GM19328 (cell line): ENCODE results near the gene PHLPP1.
A peak's percentile ranks its signal among the peaks of the same experiment; 100 is the strongest.
"Not testable (repeated sequence)": the region's sequence is repeated elsewhere in the genome, so short reads cannot be mapped to it uniquely, and the experiment has no call there.

ENCODE experiments used
- ATAC-seq: cut with Tn5 transposase; IDR thresholded peaks from one replicate; pipeline ENCODE4 v1.9.1; 2021; ENCODE audit warnings: mild to moderate bottlenecking, moderate library complexity; ENCODE audit not compliant: unreplicated experiment

PHLPP1 gene

DNA sequence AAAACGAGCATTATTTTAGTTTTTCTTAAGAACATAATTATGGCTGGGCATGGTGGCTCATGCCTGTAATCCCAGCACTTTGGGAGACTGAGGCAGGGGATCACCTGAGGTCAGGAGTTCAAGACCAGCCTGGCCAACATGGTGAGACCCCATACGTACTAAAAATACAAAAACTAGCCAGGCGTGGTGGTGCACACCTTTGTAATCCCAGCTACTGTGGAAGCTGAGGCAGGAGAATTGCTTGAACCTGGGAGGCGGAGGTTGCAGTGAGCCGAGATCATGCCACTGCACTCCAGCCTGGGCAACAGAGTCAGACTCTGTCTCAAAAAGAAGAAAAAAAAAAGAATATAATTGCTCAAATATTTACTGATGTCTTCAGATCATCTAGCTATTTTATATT lies 25.3 kb downstream of the PHLPP1 start:
- not testable (repeated sequence) for ATAC-seq

DNA sequence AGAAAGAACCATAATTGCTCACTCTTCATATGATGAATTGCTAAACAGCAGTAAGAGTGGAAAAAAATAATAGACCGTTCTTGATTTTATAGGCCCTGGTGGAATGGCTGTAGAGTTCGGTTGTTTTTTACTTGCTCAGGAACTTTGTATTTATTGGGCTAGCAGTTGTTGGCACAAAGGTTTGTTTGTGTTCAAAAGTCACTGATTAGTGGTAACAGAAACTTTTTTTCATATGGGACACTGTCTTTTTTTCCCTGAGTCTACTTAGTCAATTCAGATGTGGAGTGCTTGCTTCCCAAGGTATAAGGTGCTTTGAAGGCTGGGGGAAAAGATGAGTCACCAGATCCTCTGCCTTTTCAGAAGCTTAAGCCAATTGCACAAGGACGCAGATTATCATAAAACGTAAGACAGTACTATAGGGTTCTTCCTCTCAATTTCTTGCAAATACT lies 25.8 kb downstream of the PHLPP1 start:
- ATAC-seq: no peak

GRCh38 chr18:62741584-62741983 lies 26.2 kb downstream of the PHLPP1 start:
- ATAC-seq: no peak

- peak; percentile 67 for ATAC-seq
Observed at GRCh38 chr18:62744076-62744968, 29.0 kb downstream of the PHLPP1 start.

DNA sequence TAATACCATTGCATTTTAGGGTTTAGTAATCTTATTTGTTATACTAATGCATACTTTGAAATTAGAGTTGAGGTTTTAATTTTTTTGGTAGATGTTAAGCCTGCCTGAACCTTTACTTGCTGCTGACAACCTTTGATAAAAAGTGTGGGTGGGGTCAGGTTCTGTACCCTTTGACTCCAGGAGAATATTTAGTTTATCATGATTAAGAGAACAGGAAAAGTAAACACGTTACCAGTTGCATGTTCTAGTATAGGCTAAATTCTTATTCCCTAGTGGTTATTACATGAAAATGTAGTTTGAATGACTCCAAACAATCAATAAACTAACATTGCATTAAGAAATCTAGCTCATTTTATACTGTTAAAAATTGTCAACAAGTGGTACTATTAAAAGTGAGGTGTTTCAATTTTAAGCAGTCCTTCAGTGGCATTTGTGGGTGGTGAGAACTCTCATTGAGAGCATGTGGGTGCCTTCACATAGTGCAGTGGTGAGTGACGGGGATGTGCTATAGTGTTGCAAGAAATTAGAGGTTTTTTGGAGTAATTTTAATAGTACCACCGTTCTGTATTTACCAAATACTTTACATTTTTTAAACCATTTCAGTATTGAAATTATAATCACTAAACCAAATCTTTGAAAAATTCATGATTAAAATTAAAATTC lies 29.9 kb downstream of the PHLPP1 start:
- ATAC-seq: no peak

- no peak for ATAC-seq
Observed at GRCh38 chr18:62749389-62749788, 34.0 kb downstream of the PHLPP1 start.

GRCh38 chr18:62751341-62751821 lies 36.0 kb downstream of the PHLPP1 start:
- ATAC-seq: no peak

- ATAC-seq: no peak
Observed at GRCh38 chr18:62751977-62752376, 36.6 kb downstream of the PHLPP1 start.

GRCh38 chr18:62754026-62754425 lies 38.7 kb downstream of the PHLPP1 start:
- no peak for ATAC-seq

DNA sequence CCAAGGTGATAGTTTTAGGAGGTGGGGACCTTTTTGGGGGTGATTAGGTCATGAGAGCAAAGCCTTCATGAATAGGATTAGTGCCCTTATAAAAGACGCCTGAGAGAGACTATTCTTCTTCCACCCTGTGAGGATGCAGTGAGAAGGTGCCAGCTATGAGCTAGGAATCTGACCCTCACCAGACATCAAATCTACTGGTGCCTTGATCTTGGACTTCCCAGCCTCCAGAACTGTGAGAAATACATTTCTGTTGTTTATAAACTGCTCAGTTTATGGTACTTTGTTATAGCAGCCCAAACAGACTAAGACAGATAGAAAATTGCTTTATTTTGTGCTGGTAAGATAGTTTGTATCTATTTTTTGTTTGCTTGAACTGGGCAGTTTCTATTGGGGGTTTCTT lies 40.1 kb downstream of the PHLPP1 start:
- ATAC-seq: no peak

DNA sequence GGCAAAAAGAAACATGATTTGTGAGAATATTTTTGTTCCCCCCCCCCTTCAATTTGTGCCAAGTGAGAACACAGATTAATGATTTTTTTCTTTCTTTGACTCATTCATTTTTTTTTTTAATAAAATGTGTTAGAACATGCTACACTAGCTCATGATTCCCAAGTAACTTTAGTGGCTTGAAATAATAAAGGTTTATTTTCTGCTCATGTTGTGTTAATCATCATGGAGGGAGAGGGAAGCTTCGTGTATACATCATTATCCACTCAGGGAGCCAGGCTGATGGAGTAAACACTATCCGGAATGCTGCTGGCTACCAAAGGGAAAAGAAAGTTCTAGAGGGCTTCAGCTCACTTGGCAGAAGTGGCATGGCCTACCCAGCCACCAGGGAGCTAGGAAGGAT lies 40.6 kb downstream of the PHLPP1 start:
- ATAC-seq: no peak

DNA sequence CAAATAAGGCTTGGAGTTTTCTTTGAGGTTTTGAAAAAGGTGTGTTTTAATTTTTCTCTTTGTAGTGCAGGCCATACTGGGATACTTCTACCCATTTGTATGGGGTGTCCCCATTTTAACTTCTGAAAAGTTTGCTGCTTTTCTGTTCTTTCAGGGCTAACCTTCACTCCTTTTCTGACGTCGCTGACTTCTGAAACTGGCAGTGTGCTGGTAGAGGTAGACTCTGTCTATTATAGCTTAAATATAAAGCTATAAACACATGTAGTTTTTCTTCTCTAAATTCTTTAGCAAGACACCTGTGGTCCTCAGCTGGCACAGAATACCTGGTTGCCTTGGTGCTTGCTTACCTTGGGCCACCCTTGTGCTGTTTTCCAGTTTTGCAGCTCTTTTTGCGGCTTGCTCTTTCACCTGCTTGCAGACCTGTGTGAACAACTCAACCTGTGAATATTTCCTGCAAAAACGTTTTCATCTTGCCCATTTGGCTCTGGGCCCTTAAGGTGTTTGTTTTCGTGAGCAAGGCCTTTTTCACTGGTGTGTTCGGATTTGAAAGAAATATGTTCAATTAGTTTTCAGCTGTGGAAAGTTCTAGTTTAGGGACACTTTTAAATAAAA lies 42.2 kb downstream of the PHLPP1 start:
- ATAC-seq: no peak

- no peak for ATAC-seq
Observed at GRCh38 chr18:62758591-62758990, 43.2 kb downstream of the PHLPP1 start.

GRCh38 chr18:62759704-62760402 lies 44.5 kb downstream of the PHLPP1 start:
- no peak for ATAC-seq

DNA sequence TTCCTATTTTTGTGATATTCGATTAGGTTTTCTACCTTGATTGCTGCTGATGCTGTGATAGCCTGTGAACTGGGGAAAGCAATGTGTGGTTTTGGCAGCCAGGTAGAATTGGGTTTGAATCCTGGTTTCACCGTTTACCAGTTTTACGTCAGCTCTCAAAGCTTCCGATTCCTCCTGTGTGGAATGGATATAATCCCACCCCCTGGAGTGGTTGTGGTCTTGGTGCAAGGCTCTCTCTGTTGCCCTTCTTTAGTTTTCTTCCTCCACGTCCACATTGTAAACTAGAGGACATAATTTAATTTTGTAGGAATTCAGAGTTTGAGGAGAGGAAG lies 45.0 kb downstream of the PHLPP1 start:
- ATAC-seq: no peak

GRCh38 chr18:62763101-62763521 lies 47.8 kb downstream of the PHLPP1 start:
- ATAC-seq: no peak

GRCh38 chr18:62766266-62766665 lies 50.9 kb downstream of the PHLPP1 start:
- ATAC-seq: no peak

- ATAC-seq: no peak
Observed at GRCh38 chr18:62767321-62767720, 52.0 kb downstream of the PHLPP1 start.

GRCh38 chr18:62767836-62768557 lies 52.7 kb downstream of the PHLPP1 start:
- ATAC-seq: no peak

- no peak for ATAC-seq
Observed at GRCh38 chr18:62768558-62768943, 53.2 kb downstream of the PHLPP1 start.
